HPDE6-E6E7 (cell line): ENCODE measurements around the gene TNRC6C.
"Not testable (repeated sequence)": the region's sequence is repeated elsewhere in the genome, so short reads cannot be mapped to it uniquely, and the experiment has no call there.

Experiments
- DNase-seq: peaks from one replicate; pipeline ENCODE4 v3.0.0; 2011; ENCODE audit warnings: missing footprints; ENCODE audit errors: extremely low spot score

The TNRC6C gene

GRCh38 chr17:77962348-77962747, 3.8 kb downstream of the TNRC6C start:
- DNase-seq, result no peak

- DNase-seq, result no peak
Observed at GRCh38 chr17:77963441-77963840, 4.9 kb downstream of the TNRC6C start.

DNA sequence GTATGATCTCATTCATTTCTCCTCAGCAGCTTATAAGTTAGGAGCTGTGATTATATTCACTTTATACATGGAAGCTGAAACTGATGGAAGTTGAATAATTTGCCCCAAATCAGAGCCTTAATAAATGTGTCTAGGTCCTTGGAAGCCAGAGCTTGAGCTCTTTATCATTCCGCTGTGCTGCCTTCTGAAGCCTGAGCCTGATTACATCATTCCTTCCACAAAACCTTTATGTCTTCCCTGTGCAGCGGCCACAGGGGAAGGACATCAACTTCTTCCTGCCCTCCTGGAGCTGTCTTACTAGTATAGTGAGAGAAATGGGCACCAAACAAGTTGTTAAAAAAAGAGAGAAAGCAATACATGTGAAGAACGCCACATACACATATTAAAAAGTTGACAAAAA, 6.8 kb downstream of the TNRC6C start:
- no peak for DNase-seq

GRCh38 chr17:77966476-77966875, 8.0 kb downstream of the TNRC6C start:
- no peak for DNase-seq

DNA sequence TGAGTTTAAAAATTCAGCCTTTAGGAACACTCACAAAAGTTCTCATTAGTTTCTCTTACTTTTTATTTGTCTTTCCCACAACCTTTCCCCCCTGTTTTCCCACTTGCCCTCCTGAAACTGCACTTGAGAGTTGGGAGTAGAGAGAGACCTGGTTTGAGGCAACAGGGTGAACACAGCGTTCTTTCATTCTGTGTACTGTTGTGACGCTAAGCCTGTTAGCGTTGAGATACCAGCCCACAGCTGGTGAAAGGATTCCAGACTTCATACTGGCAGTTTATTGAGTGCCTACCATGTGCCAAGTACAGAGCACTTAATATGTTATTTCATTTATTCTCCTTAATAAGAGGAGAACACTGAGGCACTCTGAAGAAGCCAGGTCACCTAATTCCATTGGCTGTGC, 10.3 kb downstream of the TNRC6C start:
- no peak for DNase-seq

DNA sequence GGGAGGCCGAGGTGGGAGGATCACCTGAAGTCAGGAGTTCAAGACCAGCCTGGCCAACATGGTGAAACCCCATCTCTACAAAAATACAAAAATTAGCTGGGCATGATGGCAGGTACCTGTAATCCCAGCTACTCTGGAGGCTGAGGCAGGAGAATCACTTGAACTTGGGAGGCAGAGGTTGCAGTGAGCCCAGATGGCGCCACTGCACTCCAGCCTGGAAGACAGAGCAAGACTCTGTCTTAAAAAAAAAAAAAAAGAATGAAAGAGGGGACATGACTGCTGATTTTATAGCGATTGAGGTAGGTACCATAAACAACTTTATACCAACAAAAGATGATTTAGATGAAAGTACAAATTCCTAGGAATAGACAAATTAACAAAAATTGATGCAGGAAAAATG, 13.8 kb downstream of the TNRC6C start:
- DNase-seq, result not testable (repeated sequence)

- no peak for DNase-seq
Observed at GRCh38 chr17:77973953-77974352, 15.4 kb downstream of the TNRC6C start.

GRCh38 chr17:77974396-77974795, 15.9 kb downstream of the TNRC6C start:
- no peak for DNase-seq

- not testable (repeated sequence) for DNase-seq
Observed at GRCh38 chr17:77982430-77982829, 23.9 kb downstream of the TNRC6C start.

DNA sequence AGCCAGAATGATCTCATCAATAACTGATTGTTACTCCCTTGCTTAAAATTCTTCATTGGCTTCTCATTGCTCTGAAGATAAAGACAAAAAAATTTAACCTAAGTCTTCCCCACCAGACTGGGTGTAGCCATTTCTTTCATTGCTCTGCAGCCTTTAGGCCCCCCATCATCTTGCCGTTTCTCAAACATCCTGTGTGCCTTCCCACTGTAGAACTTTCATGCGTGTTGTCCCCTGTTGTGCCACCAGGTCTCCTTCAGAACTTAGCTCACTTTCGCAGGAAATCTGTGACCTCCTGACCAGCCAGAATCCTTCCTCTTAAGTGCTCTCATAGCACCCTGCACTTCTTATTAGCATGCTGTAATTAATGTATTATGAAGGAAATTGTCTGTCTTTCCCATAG, 31.8 kb downstream of the TNRC6C start:
- DNase-seq, result no peak

- DNase-seq, result not testable (repeated sequence)
Observed at GRCh38 chr17:77993735-77994134, 35.2 kb downstream of the TNRC6C start.

GRCh38 chr17:77995146-77995852, 36.8 kb downstream of the TNRC6C start:
- no peak for DNase-seq

GRCh38 chr17:77996256-77996655, 37.8 kb downstream of the TNRC6C start:
- DNase-seq, result no peak

- DNase-seq, result no peak
Observed at GRCh38 chr17:77999413-78000173, 41.1 kb downstream of the TNRC6C start.

DNA sequence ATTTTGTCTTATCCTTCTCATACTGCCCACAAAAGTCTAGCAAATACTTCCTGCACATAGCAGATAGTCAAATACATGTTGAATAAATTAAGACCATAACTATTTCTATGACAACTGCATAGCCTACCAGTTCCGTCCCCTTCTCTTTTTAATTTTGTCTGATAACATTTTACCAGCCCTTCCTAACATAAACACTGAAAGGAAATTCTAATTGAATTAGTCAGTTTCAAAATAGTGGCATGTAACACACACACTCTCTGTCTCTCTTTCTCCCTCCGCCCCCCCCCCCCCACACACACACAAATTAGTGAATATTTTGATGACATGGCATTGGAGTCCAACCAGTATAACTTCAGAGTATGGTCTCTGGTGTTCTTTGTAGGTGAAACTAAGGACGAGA, 41.8 kb downstream of the TNRC6C start:
- no peak for DNase-seq

GRCh38 chr17:78001182-78001581, 42.7 kb downstream of the TNRC6C start:
- no peak for DNase-seq

- DNase-seq, result no peak
Observed at GRCh38 chr17:78001612-78002011, 43.1 kb downstream of the TNRC6C start.

GRCh38 chr17:78002166-78002565, 43.7 kb downstream of the TNRC6C start:
- DNase-seq, result no peak

DNA sequence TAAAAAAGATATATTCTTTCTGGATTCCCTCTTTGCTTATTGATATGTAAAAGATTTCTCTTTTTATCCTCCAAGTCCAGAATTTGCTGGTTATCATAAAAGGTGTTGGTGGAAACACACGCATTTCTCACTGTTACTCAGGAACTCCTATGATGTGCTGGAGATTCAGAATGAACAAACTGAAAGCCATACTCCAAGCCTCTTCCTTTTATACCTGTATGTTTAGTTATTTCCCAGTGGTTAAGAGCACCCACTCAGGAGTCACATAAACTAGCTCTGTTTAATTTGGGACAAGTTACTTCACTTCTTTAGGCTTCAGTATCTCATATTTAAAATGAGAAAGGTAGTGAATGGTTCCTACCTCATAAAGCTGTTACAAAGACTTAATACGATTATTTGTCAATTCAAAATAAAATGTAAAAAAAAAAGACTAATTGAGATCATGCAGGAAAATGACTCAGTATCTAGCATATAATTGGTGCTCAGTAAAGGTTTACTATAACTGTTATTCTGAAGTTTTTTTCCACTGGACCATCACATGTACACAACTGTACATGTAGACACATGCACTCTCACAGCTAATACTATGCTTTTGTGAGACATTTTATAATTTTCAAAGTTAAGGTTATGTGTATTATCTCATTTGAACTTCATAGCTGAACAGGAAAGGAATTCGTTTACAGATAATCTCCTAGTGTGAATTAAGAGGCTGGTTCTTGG, 47.1 kb downstream of the TNRC6C start:
- DNase-seq, result no peak

DNA sequence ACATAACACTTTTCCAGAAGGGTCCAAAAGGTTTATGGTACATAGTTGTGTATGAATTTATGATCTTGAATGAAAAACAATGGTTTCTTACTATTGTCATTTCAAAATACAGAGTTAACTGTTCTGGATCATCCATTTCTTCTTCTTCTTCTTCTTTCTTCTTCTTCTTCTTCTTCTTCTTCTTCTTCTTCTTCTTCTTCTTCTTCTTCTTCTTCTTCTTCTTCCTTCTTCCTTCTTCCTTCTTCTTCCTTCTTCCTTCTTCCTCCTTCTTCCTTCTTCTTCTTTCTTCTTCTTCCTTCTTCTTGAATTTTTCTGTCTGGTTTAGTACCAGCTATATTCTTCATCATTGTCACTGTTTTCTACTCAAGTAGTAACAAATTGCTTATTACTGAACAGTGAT, 47.8 kb downstream of the TNRC6C start:
- DNase-seq, result no peak

DNA sequence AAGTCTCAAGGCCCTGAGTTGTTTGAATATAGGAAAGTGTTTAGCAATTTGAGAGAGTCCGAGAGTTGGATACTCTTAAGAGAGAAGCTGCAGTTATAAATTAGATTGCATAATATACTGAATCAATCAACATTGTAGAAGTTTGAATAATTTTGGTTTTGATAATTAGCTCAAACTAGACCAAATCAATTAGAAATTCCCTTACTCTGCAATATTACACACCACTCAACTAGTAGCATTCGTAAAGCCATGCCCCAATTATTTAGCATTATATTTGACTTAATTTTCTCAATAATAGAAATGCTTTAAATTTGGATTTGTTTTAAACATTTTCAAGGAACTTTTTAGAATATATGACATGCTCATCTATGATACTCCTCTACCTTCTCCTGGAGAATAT, 49.1 kb downstream of the TNRC6C start:
- no peak for DNase-seq

GRCh38 chr17:78010759-78011158, 52.3 kb downstream of the TNRC6C start:
- no peak for DNase-seq

DNA sequence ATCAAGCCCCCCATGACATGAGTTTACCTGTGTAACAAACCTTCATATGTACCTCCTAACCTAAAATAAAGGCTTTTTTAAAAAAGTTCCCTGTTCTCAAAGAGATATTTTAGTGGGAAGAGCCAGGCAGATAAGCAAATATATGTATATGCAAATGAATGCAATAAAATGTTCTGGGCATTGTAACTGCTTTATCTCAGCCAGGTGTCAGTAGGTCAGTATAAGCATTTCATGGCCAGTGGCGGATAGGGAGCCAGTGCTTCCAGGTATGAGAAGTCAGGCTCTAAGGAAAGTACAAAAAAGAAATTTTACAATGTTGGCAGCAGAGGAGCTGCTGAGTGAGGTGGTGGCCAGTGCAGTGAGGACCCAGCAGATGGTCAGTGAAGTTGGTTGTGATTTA, 53.9 kb downstream of the TNRC6C start:
- no peak for DNase-seq
